ENCODE data around the gene INS.

Gene INS

GRCh38 chr11:2143477-2143798, 17.6 kb downstream of the INS start:
- no peak for DNase-seq

DNA sequence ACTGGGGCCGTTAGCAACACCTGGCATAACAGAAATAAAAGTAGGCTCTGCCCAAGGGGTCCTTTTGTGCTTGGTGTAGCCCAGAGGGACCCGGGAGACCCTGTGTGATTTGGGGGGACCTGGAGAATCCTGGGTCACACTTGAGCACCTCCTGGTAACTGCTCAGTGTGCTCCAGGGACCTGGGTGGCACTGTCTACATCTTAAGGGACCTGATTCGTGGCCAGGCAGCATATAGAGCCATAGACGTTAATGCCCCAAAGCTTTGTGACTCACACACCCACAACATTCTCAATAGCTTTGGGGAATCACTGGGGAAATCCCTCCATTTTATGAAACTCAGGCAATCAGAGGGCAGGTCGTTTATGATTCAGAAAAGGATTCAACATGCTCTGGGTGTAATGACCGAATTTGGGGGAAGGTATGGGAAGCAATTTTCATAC, 18.2 kb downstream of the INS start:
- DNase-seq = no peak

GRCh38 chr11:2142300-2142759, 18.7 kb downstream of the INS start:
- no peak for DNase-seq

- no peak for DNase-seq
Observed at GRCh38 chr11:2140411-2141400, 20.3 kb downstream of the INS start.

DNA sequence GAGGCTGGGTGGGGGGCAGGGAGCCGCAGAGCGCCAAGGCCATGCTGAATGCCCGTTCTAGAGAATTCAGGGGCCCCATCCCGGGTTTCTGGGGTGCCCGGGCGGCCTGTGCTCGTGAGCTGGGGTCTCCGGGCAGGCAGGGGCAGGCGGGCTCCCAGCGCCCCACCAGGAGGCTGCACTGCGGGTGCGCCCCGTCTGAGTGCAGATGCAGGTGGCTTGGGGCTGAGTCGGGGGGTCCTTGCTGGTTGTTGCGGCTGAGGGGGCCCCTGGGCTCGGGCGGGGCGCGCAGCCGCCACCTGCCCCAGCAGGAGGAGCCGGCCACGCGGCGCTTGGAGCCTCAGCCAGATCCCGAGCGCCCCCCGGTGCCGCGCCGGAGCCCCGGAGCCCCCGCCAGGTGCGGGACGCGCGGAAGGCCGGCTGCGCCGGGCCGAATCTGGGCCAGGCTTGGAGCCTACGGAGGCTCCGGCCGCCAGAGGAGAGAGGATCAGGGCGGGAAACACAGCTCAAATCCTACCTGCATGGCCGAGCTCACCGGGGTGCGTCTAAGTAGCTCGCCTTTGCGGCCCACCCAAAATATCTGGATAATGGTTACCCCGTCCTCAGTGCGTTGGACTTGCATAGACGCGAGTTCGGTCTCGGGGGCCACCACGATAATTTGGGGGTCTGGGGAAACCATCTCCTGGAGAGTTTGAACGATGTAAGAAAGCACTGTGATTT, 21.2 kb downstream of the INS start:
- DNase-seq = no peak

- no peak for DNase-seq
Observed at GRCh38 chr11:2139123-2139521, 21.9 kb downstream of the INS start, which contains the start of gene IGF2. Gene IGF2 (minus strand): TSS chr11:2139389. CDS start chr11:2135523, 3,866 bp downstream.

DNA sequence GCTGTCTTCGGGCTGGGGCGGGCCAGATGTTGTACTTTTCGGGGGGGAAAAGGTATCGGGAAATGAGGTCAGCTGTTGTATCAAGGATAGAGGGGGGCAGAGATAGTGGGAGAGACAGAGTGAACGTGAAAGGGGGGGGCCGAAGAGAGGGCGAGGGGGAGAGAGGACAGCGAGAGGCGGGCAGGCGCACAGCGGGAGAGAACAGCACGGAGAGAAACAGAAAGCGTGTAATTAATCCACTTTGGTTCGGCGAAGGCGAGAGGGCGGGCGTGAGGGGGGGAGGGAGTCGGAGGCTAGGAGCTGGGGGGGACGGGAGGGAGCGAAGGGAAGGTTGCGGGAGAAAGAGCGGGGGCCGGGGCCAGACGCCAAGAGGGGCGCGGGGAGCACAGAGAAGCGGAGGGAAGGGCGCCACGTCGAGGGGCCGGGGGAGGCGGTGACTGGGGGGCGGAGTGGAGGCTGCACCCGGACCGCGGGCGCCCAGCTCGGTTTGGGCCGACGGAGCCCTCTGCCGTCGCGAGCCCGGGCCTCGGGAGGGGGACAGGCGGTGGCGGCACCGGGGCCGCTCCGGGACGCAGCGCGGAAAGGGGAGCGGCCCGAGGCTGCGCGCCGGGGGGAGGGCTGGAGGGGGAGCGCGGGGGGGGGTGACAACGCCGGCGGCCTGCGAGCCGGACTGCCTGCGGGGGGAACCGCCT, 22.4 kb downstream of the INS start:
- DNase-seq = no peak

GRCh38 chr11:2138068-2138430, 23.0 kb downstream of the INS start:
- no peak for DNase-seq

- no peak for DNase-seq
Observed at GRCh38 chr11:2137202-2138067, 23.6 kb downstream of the INS start.

DNA sequence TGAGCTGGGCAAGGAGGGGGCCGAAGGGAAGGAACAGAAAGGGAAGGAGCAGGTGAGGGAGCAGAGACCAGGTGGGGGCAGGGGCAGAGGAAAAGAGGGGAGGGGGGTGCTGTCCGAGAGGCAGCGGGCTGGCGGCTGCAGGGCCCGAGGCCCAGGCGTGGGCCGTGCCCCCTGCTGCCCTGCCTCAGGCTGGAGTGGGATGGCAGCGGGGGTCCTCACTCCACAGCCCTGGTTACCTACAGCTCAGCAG, 24.1 kb downstream of the INS start:
- DNase-seq = no peak

- DNase-seq = no peak
Observed at GRCh38 chr11:2136209-2136951, 24.6 kb downstream of the INS start.

DNA sequence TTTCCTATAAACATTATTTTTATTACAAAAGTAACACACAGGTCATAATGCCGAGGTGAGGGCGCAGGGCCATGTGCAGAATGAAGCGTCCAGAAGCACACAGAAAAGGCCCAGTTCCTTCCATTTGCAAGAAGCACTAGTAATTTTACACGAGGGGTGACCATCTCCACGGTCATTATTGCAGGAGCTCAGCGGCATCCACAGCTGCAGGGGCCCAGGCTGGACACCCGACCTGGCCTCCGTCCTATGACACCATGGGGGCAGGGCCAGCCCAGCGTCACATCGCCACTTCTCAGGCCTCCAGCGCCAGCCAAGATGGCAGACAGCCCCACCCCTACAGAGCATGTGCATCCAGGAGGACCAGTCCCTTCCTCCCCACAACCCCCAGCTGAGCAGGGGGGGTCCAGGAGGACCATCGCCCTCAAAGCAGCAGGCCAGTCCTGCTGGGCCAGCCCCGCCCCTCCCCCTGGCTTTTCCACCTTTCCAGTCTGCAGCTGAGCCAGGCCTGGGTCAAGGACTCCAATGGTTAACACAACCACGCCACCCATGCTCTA, 25.3 kb downstream of the INS start:
- DNase-seq = no peak

- DNase-seq = no peak
Observed at GRCh38 chr11:2135018-2135569, 25.9 kb downstream of the INS start.

- DNase-seq = no peak
Observed at GRCh38 chr11:2134022-2135010, 26.7 kb downstream of the INS start.

DNA sequence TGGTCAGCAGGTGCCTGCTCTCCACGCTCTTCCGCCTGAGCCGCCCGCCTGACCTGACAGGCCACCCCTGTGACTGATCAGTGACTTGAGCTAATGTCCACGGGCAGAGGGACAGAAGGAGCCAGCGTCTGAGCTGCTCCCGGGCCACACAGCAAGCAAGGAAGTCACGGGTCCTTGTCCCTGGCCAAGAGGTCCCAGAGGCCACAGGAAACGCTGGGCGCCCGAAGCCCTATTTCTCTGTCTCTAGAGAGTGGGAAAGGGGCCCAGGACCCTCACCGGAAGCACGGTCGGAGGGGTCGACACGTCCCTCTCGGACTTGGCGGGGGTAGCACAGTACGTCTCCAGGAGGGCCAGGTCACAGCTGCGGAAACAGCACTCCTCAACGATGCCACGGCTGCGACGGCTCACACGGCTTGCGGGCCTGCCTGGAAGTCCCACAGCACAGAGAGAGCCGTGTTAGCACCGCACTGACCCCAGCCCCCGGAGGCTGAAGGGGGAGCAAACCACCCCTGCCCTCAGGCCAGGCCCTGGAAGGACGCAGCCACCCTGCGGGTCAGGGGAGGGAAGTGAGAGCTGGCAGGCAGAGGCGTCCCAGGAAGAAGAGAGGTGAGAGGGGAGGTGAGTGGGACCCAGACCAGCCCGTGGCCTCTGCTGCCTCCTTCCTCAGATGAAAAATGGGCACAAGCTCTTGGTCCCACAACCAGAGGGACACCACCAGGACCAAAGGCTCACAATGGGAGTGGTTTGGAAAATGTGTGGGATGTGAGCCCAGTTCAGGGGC, 27.6 kb downstream of the INS start:
- DNase-seq = no peak

DNA sequence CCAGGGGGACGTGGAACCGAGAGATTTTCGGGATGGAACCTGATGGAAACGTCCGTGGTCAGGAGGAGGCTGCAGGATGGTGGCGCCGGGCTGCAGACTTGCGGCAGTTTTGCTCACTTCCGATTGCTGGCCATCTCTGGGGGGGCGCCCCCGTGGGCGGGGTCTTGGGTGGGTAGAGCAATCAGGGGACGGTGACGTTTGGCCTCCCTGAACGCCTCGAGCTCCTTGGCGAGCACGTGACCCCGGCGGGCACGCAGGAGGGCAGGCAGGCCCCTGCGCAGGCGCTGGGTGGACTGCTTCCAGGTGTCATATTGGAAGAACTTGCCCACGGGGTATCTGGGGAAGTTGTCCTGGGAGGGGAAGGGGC, 28.2 kb downstream of the INS start:
- DNase-seq = no peak

DNA sequence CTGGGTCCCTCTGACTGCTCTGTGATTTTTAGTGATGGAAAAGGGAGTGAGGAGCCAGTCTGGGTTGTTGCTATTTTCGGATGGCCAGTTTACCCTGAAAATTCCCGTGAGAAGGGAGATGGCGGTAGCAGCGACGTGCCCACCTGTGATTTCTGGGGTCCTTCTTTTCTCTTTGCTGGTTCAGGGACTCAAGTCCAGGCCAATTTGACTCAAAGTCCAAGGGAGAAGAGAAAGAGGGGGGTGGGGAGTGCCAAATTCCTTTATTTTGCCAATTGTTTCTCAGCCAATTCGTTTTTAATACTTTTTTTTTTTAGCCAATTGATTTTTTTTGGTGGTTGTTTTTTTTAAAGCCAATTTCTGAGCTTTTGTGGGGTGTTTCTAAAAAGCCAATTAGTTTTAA, 28.8 kb downstream of the INS start:
- no peak for DNase-seq

- DNase-seq = no peak
Observed at GRCh38 chr11:2131371-2132236, 29.4 kb downstream of the INS start.
